K562 (cell line): ENCODE results near the gene GTPBP1. TPM values are rescaled to one million over a fixed set of nuclear protein-coding genes. Genes with fewer than 3 reads are reported as not detected.

Source experiments
- polyA plus RNA-seq, 8 experiments: library from polyadenylated mRNA; depleted of rRNA in 4 of 8; stranded (reverse) in 5 of 8; unstranded in 3 of 8; fragments of >200 nt; fragmentation: Nextera tagmentation in 2 of 8; fragmentation: Illumina TruSeq in 1 of 8; extraction: Ambion mirVana in 2 of 8; extraction: Trizol in 1 of 8; gene quantifications; 2 replicates each; pipeline versions ENCODE4 v1.2.1 to v1.2.3, GENCODE V29; 2011 to 2014; ENCODE audit warnings: inconsistent platforms in 1 of 8, missing spikeins in 1 of 8
- total RNA-seq, 7 experiments: library from RNA; depleted of rRNA in 6 of 7; stranded (reverse); fragments of >200 nt in 6 of 7; fragmentation: Illumina TruSeq in 2 of 7; extraction: Trizol in 2 of 7; gene quantifications; 2 replicates each; pipeline versions ENCODE4 v1.2.1 to v1.2.3, GENCODE V29; 2011 to 2021; ENCODE audit warnings: low replicate concordance in 1 of 7
- TF ChIP-seq, protein P1 (sequence below): fragments of 450-650 bp; IDR thresholded peaks from 2 replicates; pipeline ENCODE4 v1.6.1; 2016; ENCODE audit warnings: mild to moderate bottlenecking, moderate library complexity

Gene GTPBP1
- total and polyA plus RNA-seq, 9 of the 15 experiments (the other 6 are each of a cell fraction or from before 2014, with no cell fraction given) = 0.83 to 53.2 (median 23.3) TPM

DNA sequence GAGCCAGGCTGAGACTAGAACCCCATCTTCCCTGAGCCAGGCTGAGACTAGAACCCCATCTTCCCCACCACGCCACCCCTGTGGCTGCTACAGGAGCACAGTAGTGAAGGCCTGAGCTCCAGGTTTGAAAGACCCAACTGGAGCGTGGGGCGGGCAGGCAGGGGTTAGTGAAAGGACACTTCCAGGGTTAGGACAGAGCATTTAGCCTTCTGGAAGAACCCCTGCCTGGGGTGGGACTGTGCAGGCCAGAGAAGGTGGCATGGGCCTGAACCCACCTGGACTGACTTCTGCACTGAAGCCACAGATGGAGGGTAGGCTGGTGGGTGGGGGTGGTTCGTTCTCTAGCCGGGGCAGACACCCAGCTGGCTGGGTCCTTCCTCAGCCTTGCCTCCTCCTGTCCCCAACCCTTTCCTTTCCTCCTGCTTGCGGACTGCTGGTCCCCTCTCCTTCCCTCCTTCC, 26.0 kb downstream of the GTPBP1 start (continued):
- TF ChIP-seq, protein P1, sequence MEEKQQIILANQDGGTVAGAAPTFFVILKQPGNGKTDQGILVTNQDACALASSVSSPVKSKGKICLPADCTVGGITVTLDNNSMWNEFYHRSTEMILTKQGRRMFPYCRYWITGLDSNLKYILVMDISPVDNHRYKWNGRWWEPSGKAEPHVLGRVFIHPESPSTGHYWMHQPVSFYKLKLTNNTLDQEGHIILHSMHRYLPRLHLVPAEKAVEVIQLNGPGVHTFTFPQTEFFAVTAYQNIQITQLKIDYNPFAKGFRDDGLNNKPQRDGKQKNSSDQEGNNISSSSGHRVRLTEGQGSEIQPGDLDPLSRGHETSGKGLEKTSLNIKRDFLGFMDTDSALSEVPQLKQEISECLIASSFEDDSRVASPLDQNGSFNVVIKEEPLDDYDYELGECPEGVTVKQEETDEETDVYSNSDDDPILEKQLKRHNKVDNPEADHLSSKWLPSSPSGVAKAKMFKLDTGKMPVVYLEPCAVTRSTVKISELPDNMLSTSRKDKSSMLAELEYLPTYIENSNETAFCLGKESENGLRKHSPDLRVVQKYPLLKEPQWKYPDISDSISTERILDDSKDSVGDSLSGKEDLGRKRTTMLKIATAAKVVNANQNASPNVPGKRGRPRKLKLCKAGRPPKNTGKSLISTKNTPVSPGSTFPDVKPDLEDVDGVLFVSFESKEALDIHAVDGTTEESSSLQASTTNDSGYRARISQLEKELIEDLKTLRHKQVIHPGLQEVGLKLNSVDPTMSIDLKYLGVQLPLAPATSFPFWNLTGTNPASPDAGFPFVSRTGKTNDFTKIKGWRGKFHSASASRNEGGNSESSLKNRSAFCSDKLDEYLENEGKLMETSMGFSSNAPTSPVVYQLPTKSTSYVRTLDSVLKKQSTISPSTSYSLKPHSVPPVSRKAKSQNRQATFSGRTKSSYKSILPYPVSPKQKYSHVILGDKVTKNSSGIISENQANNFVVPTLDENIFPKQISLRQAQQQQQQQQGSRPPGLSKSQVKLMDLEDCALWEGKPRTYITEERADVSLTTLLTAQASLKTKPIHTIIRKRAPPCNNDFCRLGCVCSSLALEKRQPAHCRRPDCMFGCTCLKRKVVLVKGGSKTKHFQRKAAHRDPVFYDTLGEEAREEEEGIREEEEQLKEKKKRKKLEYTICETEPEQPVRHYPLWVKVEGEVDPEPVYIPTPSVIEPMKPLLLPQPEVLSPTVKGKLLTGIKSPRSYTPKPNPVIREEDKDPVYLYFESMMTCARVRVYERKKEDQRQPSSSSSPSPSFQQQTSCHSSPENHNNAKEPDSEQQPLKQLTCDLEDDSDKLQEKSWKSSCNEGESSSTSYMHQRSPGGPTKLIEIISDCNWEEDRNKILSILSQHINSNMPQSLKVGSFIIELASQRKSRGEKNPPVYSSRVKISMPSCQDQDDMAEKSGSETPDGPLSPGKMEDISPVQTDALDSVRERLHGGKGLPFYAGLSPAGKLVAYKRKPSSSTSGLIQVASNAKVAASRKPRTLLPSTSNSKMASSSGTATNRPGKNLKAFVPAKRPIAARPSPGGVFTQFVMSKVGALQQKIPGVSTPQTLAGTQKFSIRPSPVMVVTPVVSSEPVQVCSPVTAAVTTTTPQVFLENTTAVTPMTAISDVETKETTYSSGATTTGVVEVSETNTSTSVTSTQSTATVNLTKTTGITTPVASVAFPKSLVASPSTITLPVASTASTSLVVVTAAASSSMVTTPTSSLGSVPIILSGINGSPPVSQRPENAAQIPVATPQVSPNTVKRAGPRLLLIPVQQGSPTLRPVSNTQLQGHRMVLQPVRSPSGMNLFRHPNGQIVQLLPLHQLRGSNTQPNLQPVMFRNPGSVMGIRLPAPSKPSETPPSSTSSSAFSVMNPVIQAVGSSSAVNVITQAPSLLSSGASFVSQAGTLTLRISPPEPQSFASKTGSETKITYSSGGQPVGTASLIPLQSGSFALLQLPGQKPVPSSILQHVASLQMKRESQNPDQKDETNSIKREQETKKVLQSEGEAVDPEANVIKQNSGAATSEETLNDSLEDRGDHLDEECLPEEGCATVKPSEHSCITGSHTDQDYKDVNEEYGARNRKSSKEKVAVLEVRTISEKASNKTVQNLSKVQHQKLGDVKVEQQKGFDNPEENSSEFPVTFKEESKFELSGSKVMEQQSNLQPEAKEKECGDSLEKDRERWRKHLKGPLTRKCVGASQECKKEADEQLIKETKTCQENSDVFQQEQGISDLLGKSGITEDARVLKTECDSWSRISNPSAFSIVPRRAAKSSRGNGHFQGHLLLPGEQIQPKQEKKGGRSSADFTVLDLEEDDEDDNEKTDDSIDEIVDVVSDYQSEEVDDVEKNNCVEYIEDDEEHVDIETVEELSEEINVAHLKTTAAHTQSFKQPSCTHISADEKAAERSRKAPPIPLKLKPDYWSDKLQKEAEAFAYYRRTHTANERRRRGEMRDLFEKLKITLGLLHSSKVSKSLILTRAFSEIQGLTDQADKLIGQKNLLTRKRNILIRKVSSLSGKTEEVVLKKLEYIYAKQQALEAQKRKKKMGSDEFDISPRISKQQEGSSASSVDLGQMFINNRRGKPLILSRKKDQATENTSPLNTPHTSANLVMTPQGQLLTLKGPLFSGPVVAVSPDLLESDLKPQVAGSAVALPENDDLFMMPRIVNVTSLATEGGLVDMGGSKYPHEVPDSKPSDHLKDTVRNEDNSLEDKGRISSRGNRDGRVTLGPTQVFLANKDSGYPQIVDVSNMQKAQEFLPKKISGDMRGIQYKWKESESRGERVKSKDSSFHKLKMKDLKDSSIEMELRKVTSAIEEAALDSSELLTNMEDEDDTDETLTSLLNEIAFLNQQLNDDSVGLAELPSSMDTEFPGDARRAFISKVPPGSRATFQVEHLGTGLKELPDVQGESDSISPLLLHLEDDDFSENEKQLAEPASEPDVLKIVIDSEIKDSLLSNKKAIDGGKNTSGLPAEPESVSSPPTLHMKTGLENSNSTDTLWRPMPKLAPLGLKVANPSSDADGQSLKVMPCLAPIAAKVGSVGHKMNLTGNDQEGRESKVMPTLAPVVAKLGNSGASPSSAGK = no peak
